ENCODE measurements around the gene TMEM200B. TPM values are rescaled to one million over a fixed set of nuclear protein-coding genes. Genes with fewer than 3 reads are reported as not detected.
"Not testable (repeated sequence)": the region's sequence is repeated elsewhere in the genome, so short reads cannot be mapped to it uniquely, and the experiment has no call there.

TMEM200B gene
- polyA plus RNA-seq (2014; cell fraction: cytosol; rRNA removed): 1.7 and 2.3 TPM in 2 replicates
- 12.3 and 12.4 TPM in 2 replicates for polyA plus RNA-seq (2014; cell fraction: nucleus; rRNA removed)

- no peak for DNase-seq (ENCODE audit: low spot score)
Observed at GRCh38 chr1:29123887-29124365, at the start of gene TMEM200B. TMEM200B (minus strand) TSS chr1:29123903; CDS start chr1:29121828, 2,075 bp downstream.

GRCh38 chr1:29172415-29172939 lies 48.8 kb upstream of the TMEM200B start:
- DNase-seq (ENCODE audit: low spot score): no peak

- DNase-seq (ENCODE audit: low spot score): no peak
Observed at GRCh38 chr1:29171521-29171920, 47.8 kb upstream of the TMEM200B start.

GRCh38 chr1:29171089-29171488 lies 47.4 kb upstream of the TMEM200B start:
- no peak for DNase-seq (ENCODE audit: low spot score)

- DNase-seq (ENCODE audit: low spot score): no peak
Observed at GRCh38 chr1:29169976-29170375, 46.3 kb upstream of the TMEM200B start.

GRCh38 chr1:29167904-29168303 lies 44.2 kb upstream of the TMEM200B start:
- DNase-seq (ENCODE audit: low spot score): no peak

- no peak for DNase-seq (ENCODE audit: low spot score)
Observed at GRCh38 chr1:29166291-29166878, 42.7 kb upstream of the TMEM200B start.

GRCh38 chr1:29164588-29164987 lies 40.9 kb upstream of the TMEM200B start:
- no peak for DNase-seq (ENCODE audit: low spot score)

GRCh38 chr1:29162476-29163138 lies 38.9 kb upstream of the TMEM200B start:
- no peak for DNase-seq (ENCODE audit: low spot score)

- no peak for DNase-seq (ENCODE audit: low spot score)
Observed at GRCh38 chr1:29162025-29162424, 38.3 kb upstream of the TMEM200B start.

GRCh38 chr1:29159773-29160172 lies 36.1 kb upstream of the TMEM200B start:
- DNase-seq (ENCODE audit: low spot score): no peak

- DNase-seq (ENCODE audit: low spot score): no peak
Observed at GRCh38 chr1:29157269-29157601, 33.5 kb upstream of the TMEM200B start.

GRCh38 chr1:29156543-29157268 lies 33.0 kb upstream of the TMEM200B start:
- DNase-seq (ENCODE audit: low spot score): no peak

GRCh38 chr1:29152046-29152805 lies 28.5 kb upstream of the TMEM200B start:
- no peak for DNase-seq (ENCODE audit: low spot score)

GRCh38 chr1:29150346-29150745 lies 26.6 kb upstream of the TMEM200B start:
- DNase-seq (ENCODE audit: low spot score): not testable (repeated sequence)

GRCh38 chr1:29148656-29149491 lies 25.2 kb upstream of the TMEM200B start:
- no peak for DNase-seq (ENCODE audit: low spot score)

- no peak for DNase-seq (ENCODE audit: low spot score)
Observed at GRCh38 chr1:29145739-29146437, 22.2 kb upstream of the TMEM200B start.

GRCh38 chr1:29144178-29144577 lies 20.5 kb upstream of the TMEM200B start:
- DNase-seq (ENCODE audit: low spot score): no peak

GRCh38 chr1:29142714-29143113 lies 19.0 kb upstream of the TMEM200B start:
- DNase-seq (ENCODE audit: low spot score): no peak

GRCh38 chr1:29136391-29136915 lies 12.8 kb upstream of the TMEM200B start:
- no peak for DNase-seq (ENCODE audit: low spot score)

Data from SK-N-DZ (cell line).